HEK293 (cell line): ENCODE data around the gene LRRC49.
A peak's percentile ranks its signal among the peaks of the same experiment; 100 is the strongest.

Experiments used
- CTCF ChIA-PET: fragments of 350-600 bp; formaldehyde crosslinking; extraction: SDS; loops from one replicate; lab custom pipeline; 2021; ENCODE audit warnings: antibody characterized with exemption; lab: Yijun Ruan, JAX
- POLR2A ChIA-PET: fragments of 300-600 bp; formaldehyde crosslinking; extraction: SDS; loops from one replicate; lab custom pipeline; 2020; ENCODE audit warnings: antibody characterized with exemption, inconsistent platforms; lab: Yijun Ruan, JAX
- H3K27ac ChIP-seq: fragments of 200-500 bp; sonication (Bioruptor generic); 2 replicates; pipeline ENCODE4 v1.5.1; 2014; ENCODE audit warnings: low read depth, low read length, control low read depth, inconsistent platforms; ENCODE audit errors: extremely low read depth
- H3K36me3 ChIP-seq, 2 experiments: fragments of 200-500 bp in 1 of 2; sonication (Bioruptor generic) in 1 of 2; 1 replicate in 1 of 2; 2 replicates in 1 of 2; pipeline ENCODE4 v1.5.1; 2014 to 2017; ENCODE audit warnings: inconsistent platforms in 2 of 2, low read length in 2 of 2; ENCODE audit not compliant: control insufficient read depth in 2 of 2, insufficient read depth in 1 of 2
- H3K4me1 ChIP-seq: fragments of 200-500 bp; sonication (Bioruptor generic); 2 replicates; pipeline ENCODE4 v1.5.1; 2014; ENCODE audit warnings: mild to moderate bottlenecking, low read length, inconsistent platforms; ENCODE audit not compliant: control insufficient read depth, insufficient read depth
- H3K4me3 ChIP-seq: 2 replicates; pipeline ENCODE4 v1.5.1; 2011; ENCODE audit warnings: low read depth, mild to moderate bottlenecking, control low read depth, low read length, moderate library complexity
- H3K9me3 ChIP-seq: fragments of 200-500 bp; sonication (Bioruptor generic); 2 replicates; pipeline ENCODE4 v1.5.1; 2014; ENCODE audit warnings: low read depth, low read length, inconsistent platforms; ENCODE audit not compliant: control insufficient read depth, insufficient read depth
- BCL11B ChIP-seq: fragments of 450-650 bp; formaldehyde crosslinking; IDR thresholded peaks from 2 replicates; pipeline ENCODE4 v1.5.1; 2016; ENCODE audit warnings: low read depth, missing biosample characterization, missing genetic modification characterization
- KLF10 ChIP-seq: fragments of 450-650 bp; IDR thresholded peaks from 2 replicates; pipeline ENCODE4 v1.5.1; 2018; ENCODE audit warnings: missing biosample characterization, mild to moderate bottlenecking, missing genetic modification characterization
- PRDM1 ChIP-seq: fragments of 450-650 bp; formaldehyde crosslinking; IDR thresholded peaks from 2 replicates; pipeline ENCODE4; 2016; ENCODE audit warnings: missing biosample characterization, missing genetic modification characterization
- RBAK ChIP-seq: fragments of 450-650 bp; formaldehyde crosslinking; IDR thresholded peaks from 2 replicates; pipeline ENCODE4 v1.5.1; 2016; ENCODE audit warnings: missing biosample characterization, missing genetic modification characterization
- TCF7L2 ChIP-seq: IDR thresholded peaks from 2 replicates; pipeline ENCODE4 v1.6.1; 2011; ENCODE audit warnings: low read depth, mild to moderate bottlenecking, inconsistent platforms, low read length, moderate library complexity, borderline replicate concordance
- YY1 ChIP-seq: fragments of 450-650 bp; formaldehyde crosslinking; IDR thresholded peaks from 2 replicates; pipeline ENCODE4 v1.5.1; 2018; ENCODE audit warnings: missing biosample characterization, missing genetic modification characterization
- ZBTB17 ChIP-seq: fragments of 450-650 bp; formaldehyde crosslinking; IDR thresholded peaks from 2 replicates; pipeline ENCODE4 v1.5.1; 2016; ENCODE audit warnings: missing biosample characterization, missing genetic modification characterization
- ZEB2 ChIP-seq: fragments of 450-650 bp; formaldehyde crosslinking; IDR thresholded peaks from 2 replicates; pipeline ENCODE4 v1.5.1; 2016; ENCODE audit warnings: missing biosample characterization, missing genetic modification characterization
- ZFP69B ChIP-seq: fragments of 450-650 bp; formaldehyde crosslinking; IDR thresholded peaks from 2 replicates; pipeline ENCODE4 v1.5.1; 2016; ENCODE audit warnings: missing biosample characterization, missing genetic modification characterization
- ZIC2 ChIP-seq: fragments of 450-650 bp; formaldehyde crosslinking; IDR thresholded peaks from 2 replicates; pipeline ENCODE4 v1.5.1; 2016; ENCODE audit warnings: missing biosample characterization, missing genetic modification characterization
- ZNF140 ChIP-seq: fragments of 450-650 bp; formaldehyde crosslinking; IDR thresholded peaks from 2 replicates; pipeline ENCODE4 v1.5.1; 2016; ENCODE audit warnings: missing biosample characterization, missing genetic modification characterization
- ZNF335 ChIP-seq: fragments of 450-650 bp; formaldehyde crosslinking; conservative IDR thresholded peaks from 2 replicates; pipeline ENCODE4 v1.5.1; 2016; ENCODE audit warnings: missing biosample characterization, missing genetic modification characterization
- ZNF423 ChIP-seq: fragments of 450-650 bp; formaldehyde crosslinking; IDR thresholded peaks from 2 replicates; pipeline ENCODE4 v1.5.1; 2016; ENCODE audit warnings: missing biosample characterization, missing genetic modification characterization
- ZNF433 ChIP-seq: fragments of 450-650 bp; formaldehyde crosslinking; IDR thresholded peaks from 2 replicates; pipeline ENCODE4 v1.5.1; 2016; ENCODE audit warnings: missing biosample characterization, missing genetic modification characterization, low read depth
- ZNF510 ChIP-seq: fragments of 450-650 bp; formaldehyde crosslinking; IDR thresholded peaks from 2 replicates; pipeline ENCODE4 v1.5.1; 2018; ENCODE audit warnings: mild to moderate bottlenecking, missing genetic modification characterization, missing biosample characterization; ENCODE audit not compliant: insufficient replicate concordance
- ZNF514 ChIP-seq: fragments of 450-650 bp; formaldehyde crosslinking; IDR thresholded peaks from 2 replicates; pipeline ENCODE4 v1.5.1; 2016; ENCODE audit warnings: missing biosample characterization, missing genetic modification characterization
- ZNF654 ChIP-seq: fragments of 450-650 bp; formaldehyde crosslinking; IDR thresholded peaks from 2 replicates; pipeline ENCODE4 v1.5.1; 2016; ENCODE audit warnings: low read depth, missing biosample characterization, missing genetic modification characterization
- ZNF664 ChIP-seq: fragments of 450-650 bp; formaldehyde crosslinking; IDR thresholded peaks from 2 replicates; pipeline ENCODE4 v1.5.1; 2016; ENCODE audit warnings: missing biosample characterization, missing genetic modification characterization
- TF ChIP-seq, protein P1 (sequence below): fragments of 450-650 bp; formaldehyde crosslinking; IDR thresholded peaks from 2 replicates; pipeline ENCODE4 v1.5.1; 2016; ENCODE audit warnings: missing biosample characterization, missing genetic modification characterization
- TF ChIP-seq, protein P2 (sequence below): fragments of 450-650 bp; formaldehyde crosslinking; IDR thresholded peaks from 2 replicates; pipeline ENCODE4 v1.5.1; 2016; ENCODE audit warnings: missing biosample characterization, missing genetic modification characterization
- TF ChIP-seq, protein P3 (sequence below): fragments of 450-650 bp; formaldehyde crosslinking; IDR thresholded peaks from 2 replicates; pipeline ENCODE4 v1.5.1; 2016; ENCODE audit warnings: missing biosample characterization, missing genetic modification characterization
- TF ChIP-seq, protein P4 (sequence below): sonication (generic); formaldehyde crosslinking; IDR thresholded peaks from 2 replicates; pipeline ENCODE4 v1.8.1; 2022; ENCODE audit warnings: mild to moderate bottlenecking, moderate library complexity, missing genetic modification reagents
- TF ChIP-seq, protein P5 (sequence below): fragments of 450-650 bp; formaldehyde crosslinking; IDR thresholded peaks from 2 replicates; pipeline ENCODE4 v1.5.1; 2016; ENCODE audit warnings: missing biosample characterization, missing genetic modification characterization
- TF ChIP-seq, protein P6 (sequence below): fragments of 450-650 bp; formaldehyde crosslinking; IDR thresholded peaks from 2 replicates; pipeline ENCODE4 v1.5.1; 2016; ENCODE audit warnings: missing biosample characterization, missing genetic modification characterization

The LRRC49 gene

DNA sequence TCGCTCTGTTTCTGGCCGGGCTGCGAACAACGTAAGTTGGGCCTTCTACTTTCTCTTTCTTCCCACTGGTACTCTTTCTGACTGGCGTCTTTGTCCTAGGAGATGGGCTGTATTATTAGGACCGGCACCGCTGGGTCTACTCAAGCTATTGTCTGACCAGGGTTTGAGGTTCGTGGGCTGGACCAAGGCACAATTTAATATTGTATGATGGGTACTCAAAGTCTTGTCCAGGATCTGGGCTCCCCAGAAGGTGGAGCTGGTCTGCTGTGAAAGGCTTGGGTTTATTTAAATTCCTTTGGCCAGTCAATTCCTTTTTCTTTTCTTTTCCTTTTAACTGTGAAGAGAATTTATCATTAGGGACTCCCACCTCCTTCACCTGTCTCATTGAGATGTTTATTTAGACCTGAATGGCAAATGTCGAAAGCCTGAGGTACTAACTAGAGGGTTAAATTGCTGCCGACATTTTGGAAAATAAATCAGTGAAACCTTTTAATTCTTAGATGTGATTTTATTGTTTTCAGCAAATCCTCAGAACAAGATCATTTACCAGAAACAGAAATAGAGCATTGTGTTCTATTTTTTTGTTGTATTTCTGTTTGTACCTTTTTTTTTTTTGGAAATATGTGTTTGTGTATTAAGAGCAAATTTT, 410 bp downstream of the LRRC49 start:
- no peak for TF ChIP-seq KLF10 (tag by site-specific recombination)
- no peak for TF ChIP-seq ZNF423 (tag by site-specific recombination)
- TF ChIP-seq BCL11B (tag by site-specific recombination) = no peak
- TF ChIP-seq, protein P1, sequence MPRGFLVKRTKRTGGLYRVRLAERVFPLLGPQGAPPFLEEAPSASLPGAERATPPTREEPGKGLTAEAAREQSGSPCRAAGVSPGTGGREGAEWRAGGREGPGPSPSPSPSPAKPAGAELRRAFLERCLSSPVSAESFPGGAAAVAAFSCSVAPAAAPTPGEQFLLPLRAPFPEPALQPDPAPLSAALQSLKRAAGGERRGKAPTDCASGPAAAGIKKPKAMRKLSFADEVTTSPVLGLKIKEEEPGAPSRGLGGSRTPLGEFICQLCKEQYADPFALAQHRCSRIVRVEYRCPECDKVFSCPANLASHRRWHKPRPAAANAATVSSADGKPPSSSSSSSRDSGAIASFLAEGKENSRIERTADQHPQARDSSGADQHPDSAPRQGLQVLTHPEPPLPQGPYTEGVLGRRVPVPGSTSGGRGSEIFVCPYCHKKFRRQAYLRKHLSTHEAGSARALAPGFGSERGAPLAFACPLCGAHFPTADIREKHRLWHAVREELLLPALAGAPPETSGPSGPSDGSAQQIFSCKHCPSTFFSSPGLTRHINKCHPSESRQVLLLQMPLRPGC (tag by site-specific recombination) = 0 out of 2 replicates have a peak, but pooled peaks have one; percentile 20
- TF ChIP-seq, protein P2, sequence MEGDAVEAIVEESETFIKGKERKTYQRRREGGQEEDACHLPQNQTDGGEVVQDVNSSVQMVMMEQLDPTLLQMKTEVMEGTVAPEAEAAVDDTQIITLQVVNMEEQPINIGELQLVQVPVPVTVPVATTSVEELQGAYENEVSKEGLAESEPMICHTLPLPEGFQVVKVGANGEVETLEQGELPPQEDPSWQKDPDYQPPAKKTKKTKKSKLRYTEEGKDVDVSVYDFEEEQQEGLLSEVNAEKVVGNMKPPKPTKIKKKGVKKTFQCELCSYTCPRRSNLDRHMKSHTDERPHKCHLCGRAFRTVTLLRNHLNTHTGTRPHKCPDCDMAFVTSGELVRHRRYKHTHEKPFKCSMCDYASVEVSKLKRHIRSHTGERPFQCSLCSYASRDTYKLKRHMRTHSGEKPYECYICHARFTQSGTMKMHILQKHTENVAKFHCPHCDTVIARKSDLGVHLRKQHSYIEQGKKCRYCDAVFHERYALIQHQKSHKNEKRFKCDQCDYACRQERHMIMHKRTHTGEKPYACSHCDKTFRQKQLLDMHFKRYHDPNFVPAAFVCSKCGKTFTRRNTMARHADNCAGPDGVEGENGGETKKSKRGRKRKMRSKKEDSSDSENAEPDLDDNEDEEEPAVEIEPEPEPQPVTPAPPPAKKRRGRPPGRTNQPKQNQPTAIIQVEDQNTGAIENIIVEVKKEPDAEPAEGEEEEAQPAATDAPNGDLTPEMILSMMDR (tag by site-specific recombination) = peak; percentile 82
- TF ChIP-seq, protein P3, sequence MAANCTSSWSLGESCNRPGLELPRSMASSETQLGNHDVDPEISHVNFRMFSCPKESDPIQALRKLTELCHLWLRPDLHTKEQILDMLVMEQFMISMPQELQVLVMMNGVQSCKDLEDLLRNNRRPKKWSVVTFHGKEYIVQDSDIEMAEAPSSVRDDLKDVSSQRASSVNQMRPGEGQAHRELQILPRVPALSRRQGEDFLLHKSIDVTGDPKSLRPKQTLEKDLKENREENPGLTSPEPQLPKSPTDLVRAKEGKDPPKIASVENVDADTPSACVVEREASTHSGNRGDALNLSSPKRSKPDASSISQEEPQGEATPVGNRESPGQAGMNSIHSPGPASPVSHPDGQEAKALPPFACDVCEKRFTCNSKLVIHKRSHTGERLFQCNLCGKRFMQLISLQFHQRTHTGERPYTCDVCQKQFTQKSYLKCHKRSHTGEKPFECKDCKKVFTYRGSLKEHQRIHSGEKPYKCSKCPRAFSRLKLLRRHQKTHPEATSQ (tag by site-specific recombination) = no peak
- TF ChIP-seq ZEB2 = no peak
- TF ChIP-seq TCF7L2 = 0 out of 2 replicates have a peak, but pooled peaks have one; percentile 3
- TF ChIP-seq ZNF514 (tag by site-specific recombination) = no peak
- TF ChIP-seq ZFP69B (tag by site-specific recombination) = no peak
- no peak for TF ChIP-seq RBAK (tag by site-specific recombination)
- TF ChIP-seq ZNF510 (tag by site-specific recombination) = no peak
- TF ChIP-seq YY1 (tag by site-specific recombination) = no peak
- TF ChIP-seq, protein P4, sequence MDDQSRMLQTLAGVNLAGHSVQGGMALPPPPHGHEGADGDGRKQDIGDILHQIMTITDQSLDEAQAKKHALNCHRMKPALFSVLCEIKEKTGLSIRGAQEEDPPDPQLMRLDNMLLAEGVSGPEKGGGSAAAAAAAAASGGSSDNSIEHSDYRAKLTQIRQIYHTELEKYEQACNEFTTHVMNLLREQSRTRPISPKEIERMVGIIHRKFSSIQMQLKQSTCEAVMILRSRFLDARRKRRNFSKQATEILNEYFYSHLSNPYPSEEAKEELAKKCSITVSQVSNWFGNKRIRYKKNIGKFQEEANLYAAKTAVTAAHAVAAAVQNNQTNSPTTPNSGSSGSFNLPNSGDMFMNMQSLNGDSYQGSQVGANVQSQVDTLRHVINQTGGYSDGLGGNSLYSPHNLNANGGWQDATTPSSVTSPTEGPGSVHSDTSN = no peak
- peak; percentile 79 for TF ChIP-seq ZBTB17 (tag by site-specific recombination)
- TF ChIP-seq PRDM1 = peak; percentile 57
- no peak for TF ChIP-seq ZIC2 (tag by site-specific recombination)
- TF ChIP-seq, protein P5, sequence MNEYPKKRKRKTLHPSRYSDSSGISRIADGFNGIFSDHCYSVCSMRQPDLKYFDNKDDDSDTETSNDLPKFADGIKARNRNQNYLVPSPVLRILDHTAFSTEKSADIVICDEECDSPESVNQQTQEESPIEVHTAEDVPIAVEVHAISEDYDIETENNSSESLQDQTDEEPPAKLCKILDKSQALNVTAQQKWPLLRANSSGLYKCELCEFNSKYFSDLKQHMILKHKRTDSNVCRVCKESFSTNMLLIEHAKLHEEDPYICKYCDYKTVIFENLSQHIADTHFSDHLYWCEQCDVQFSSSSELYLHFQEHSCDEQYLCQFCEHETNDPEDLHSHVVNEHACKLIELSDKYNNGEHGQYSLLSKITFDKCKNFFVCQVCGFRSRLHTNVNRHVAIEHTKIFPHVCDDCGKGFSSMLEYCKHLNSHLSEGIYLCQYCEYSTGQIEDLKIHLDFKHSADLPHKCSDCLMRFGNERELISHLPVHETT (tag by site-specific recombination) = no peak
- no peak for TF ChIP-seq ZNF433 (tag by site-specific recombination)
- TF ChIP-seq ZNF140 = no peak
- TF ChIP-seq ZNF335 (tag by site-specific recombination) = peak; percentile 91
- TF ChIP-seq ZNF664 (tag by site-specific recombination) = no peak
- TF ChIP-seq, protein P6, sequence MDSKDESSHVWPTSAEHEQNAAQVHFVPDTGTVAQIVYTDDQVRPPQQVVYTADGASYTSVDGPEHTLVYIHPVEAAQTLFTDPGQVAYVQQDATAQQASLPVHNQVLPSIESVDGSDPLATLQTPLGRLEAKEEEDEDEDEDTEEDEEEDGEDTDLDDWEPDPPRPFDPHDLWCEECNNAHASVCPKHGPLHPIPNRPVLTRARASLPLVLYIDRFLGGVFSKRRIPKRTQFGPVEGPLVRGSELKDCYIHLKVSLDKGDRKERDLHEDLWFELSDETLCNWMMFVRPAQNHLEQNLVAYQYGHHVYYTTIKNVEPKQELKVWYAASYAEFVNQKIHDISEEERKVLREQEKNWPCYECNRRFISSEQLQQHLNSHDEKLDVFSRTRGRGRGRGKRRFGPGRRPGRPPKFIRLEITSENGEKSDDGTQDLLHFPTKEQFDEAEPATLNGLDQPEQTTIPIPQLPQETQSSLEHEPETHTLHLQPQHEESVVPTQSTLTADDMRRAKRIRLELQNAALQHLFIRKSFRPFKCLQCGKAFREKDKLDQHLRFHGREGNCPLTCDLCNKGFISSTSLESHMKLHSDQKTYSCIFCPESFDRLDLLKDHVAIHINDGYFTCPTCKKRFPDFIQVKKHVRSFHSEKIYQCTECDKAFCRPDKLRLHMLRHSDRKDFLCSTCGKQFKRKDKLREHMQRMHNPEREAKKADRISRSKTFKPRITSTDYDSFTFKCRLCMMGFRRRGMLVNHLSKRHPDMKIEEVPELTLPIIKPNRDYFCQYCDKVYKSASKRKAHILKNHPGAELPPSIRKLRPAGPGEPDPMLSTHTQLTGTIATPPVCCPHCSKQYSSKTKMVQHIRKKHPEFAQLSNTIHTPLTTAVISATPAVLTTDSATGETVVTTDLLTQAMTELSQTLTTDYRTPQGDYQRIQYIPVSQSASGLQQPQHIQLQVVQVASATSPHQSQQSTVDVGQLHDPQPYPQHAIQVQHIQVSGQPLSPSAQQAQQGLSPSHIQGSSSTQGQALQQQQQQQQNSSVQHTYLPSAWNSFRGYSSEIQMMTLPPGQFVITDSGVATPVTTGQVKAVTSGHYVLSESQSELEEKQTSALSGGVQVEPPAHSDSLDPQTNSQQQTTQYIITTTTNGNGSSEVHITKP (tag by site-specific recombination) = peak; percentile 61
- TF ChIP-seq ZNF654 (tag by site-specific recombination) = peak; percentile 65
- POLR2A ChIA-PET = interaction anchor here (1.0 to 1.3 kb wide), 2 partner anchors 14 to 25 kb away, joined by 4 to 5 read pairs; no protein-coding TSS in a partner anchor
- Histone ChIP-seq H3K9me3 (no peaks in the 10 kb centered on the region), H3K27ac (peak overlapping the region; percentile 27; the same call in 1 of the 2 replicates), H3K4me1 (peaks cover 13% of the 10 kb centered on the region; the same call in 1 of the 2 replicates), H3K4me3 (peak overlapping the region; percentile 90), H3K36me3 (peaks cover 0 to 5% of the 10 kb centered on the region in 2 experiments; a peak in 1 of 3 replicates)
- CTCF ChIA-PET = interaction anchor here (0.5 to 1.4 kb wide), 8 partner anchors 13 to 846 kb away, joined by 3 to 5 read pairs (median 3); no protein-coding TSS in a partner anchor
